ENCODE results near the gene GNA15.

Gene GNA15

GRCh38 chr19:3102239-3103140, 33.3 kb upstream of the GNA15 start:
- TF ChIP-seq CTCF (IDR thresholded peaks at IDR 0.05; ENCODE audit: extremely low read depth, missing control alignments): no peak
- DNase-seq (ENCODE audit: low spot score): no peak

DNA sequence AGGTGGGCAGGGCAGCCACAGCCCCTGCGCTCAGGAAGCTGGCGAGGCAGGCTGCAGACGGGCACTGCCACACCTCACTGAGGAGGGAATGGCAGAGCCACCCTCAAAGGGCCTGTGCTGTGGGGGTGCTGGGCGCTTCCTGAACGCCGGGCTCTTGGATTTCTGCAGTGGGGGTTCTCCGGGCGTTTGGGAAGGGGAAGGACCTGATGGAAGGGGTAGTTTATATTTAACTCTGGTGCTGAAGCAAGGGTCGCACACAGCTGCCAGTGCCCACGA, 31.2 kb upstream of the GNA15 start:
- no peak for TF ChIP-seq CTCF (IDR thresholded peaks at IDR 0.05; ENCODE audit: extremely low read depth, missing control alignments)
- DNase-seq (ENCODE audit: low spot score): no peak

DNA sequence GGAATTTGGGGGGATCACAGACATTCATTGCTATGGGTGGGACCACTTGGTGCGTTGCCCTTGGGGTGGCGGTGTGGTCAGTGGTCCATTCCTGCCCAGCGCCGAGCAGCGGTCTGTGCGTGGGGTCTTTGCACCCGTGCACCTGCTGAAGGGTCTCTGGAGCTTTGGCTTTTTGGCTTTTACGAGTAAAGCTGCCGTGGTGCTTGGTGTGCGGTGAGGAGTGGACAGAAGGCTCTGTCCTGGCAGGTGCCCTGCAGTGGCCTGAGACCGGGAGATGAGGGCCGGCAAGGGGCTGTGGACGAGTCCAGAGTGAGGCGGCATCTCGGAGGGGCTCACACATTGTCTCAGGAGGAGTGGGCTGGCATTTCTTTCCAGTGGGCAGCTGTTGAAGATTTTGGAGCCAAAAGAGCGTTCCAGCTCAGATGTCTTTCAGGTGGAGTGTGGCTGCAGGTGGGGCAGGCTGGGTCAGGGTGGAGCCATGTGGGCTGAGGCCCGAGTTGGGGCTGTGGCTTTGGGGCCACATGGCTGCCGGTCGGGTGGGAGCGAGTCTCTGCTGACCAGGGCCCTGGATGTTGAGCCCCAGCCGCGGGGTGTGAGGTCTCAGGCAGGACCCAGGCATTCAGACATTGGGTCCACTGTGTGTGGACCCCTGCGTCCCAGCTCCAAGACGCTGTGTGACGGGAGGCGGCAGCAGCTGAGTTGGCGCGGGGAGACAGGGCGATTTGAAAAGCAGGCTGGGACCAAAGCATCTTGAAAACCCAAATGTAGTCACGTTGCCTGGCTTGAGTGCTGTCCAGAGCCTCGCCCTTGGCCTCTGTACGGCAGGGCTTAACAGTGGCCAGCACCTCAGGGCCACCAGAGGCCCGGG, 30.0 kb upstream of the GNA15 start:
- DNase-seq (ENCODE audit: low spot score): no peak

GRCh38 chr19:3106509-3107141, 29.2 kb upstream of the GNA15 start:
- no peak for DNase-seq (ENCODE audit: low spot score)
- no peak for TF ChIP-seq CTCF (IDR thresholded peaks at IDR 0.05; ENCODE audit: extremely low read depth, missing control alignments)

More for the DNA sequence above, 30.0 kb upstream of the GNA15 start:
- TF ChIP-seq CTCF (IDR thresholded peaks at IDR 0.05; ENCODE audit: extremely low read depth, missing control alignments): no peak

- no peak for TF ChIP-seq CTCF (IDR thresholded peaks at IDR 0.05; ENCODE audit: extremely low read depth, missing control alignments)
- DNase-seq (ENCODE audit: low spot score): no peak
These were observed 28.2 kb upstream of the GNA15 start for GRCh38 chr19:3107658-3108057.

- peak; percentile 90 for TF ChIP-seq CTCF (IDR thresholded peaks at IDR 0.05; ENCODE audit: extremely low read depth, missing control alignments)
- DNase-seq (ENCODE audit: low spot score): peak; percentile 85
These were observed 27.1 kb upstream of the GNA15 start for GRCh38 chr19:3108775-3109174.

- TF ChIP-seq CTCF (IDR thresholded peaks at IDR 0.05; ENCODE audit: extremely low read depth, missing control alignments): no peak
- no peak for DNase-seq (ENCODE audit: low spot score)
These were observed 26.3 kb upstream of the GNA15 start for GRCh38 chr19:3109491-3109890.

Measured in GM20000 (cell line).